GM18526 (cell line): ENCODE results near the gene MLC1.

Source experiments
- POLR2A ChIP-seq: IDR thresholded peaks from 3 replicates; pipeline ENCODE4 v1.6.1; 2011; ENCODE audit not compliant: insufficient read length; ENCODE audit errors: extremely low read depth

The MLC1 gene

DNA sequence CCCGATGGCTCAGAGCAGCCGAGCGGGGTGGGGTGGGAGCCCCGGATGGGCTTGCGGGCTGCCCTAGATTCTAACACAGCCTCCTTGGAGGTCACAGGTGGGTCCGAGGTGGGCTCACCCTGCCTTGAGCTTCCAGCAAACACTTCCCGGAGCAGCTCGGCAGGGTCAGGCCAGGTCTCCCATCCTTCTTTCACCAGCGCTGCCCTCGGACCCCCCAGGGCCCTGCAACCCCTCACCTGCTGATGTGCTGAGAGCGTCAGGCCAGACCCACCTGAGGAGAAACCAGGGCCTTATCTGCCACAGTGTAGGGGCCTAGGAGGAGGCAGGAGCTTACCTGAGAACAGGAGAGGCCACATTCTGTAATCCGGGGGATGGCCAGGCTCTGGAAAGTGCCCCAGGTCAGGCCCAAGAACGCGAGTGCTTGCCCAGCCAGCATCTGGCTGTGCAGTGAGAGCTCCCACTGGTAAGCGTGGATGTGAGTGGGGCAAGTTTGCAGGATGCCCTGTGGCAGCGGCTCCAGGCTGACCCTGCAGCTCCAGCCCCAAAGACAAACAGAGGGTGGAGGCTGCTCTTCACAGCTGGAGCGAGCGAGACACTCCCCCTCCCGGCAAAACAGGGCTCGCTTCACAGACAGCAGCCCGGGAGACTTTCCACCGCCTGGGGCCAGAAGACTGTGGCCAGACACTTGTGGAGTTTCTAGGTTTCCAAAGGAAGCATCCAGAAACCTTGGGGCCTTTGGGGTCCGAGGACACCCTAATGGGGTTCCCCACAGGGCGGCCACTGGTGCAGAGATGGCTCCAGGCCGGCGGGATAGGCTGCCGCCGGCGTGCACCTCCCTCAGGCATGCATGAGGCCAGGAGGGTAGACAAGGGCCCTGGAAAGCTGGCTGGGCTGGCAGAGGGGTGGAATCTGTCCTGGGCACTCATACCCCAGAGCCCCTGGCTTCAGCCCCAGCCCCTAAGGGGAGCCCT, 72.7 kb downstream of the MLC1 start, which contains the start of gene IL17REL:
IL17REL (minus strand) TSS at position 555 of the 971 bp plus-strand sequence; CDS start at position 436, 119 bp downstream.
- no peak for TF ChIP-seq POLR2A

- TF ChIP-seq POLR2A = no peak
Observed at GRCh38 chr22:50011447-50012210, 73.6 kb downstream of the MLC1 start.

GRCh38 chr22:50010676-50011446, 74.4 kb downstream of the MLC1 start:
- no peak for TF ChIP-seq POLR2A

- no peak for TF ChIP-seq POLR2A
Observed at GRCh38 chr22:50009765-50010675, 75.2 kb downstream of the MLC1 start.
